ENCODE results near the gene NAA10.

DNA sequence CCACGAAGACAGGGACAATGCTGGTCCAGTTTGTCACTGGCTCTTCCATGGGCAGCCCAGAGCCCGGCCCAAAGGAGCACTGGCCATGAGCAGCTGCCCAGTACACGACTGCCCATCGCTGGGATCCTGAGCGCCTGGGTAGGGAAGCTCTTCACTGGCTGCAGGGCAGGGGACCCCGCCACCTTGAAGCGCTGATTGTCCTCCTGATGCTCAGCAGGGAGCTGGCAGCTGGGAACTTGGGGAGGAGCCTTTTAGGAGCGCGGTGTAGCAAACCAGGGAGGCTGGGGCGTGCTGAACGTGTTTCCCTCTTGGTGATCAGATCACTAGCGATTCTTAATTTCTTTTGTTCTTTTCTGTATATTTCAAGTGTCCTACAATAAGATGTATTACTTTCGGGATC is 50.7 kb downstream of the NAA10 start:
- TF ChIP-seq, protein P1, sequence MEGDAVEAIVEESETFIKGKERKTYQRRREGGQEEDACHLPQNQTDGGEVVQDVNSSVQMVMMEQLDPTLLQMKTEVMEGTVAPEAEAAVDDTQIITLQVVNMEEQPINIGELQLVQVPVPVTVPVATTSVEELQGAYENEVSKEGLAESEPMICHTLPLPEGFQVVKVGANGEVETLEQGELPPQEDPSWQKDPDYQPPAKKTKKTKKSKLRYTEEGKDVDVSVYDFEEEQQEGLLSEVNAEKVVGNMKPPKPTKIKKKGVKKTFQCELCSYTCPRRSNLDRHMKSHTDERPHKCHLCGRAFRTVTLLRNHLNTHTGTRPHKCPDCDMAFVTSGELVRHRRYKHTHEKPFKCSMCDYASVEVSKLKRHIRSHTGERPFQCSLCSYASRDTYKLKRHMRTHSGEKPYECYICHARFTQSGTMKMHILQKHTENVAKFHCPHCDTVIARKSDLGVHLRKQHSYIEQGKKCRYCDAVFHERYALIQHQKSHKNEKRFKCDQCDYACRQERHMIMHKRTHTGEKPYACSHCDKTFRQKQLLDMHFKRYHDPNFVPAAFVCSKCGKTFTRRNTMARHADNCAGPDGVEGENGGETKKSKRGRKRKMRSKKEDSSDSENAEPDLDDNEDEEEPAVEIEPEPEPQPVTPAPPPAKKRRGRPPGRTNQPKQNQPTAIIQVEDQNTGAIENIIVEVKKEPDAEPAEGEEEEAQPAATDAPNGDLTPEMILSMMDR (IDR thresholded peaks at IDR 0.05): no peak
- TF ChIP-seq POLR2A (IDR thresholded peaks at IDR 0.05): no peak
